ENCODE data around the gene PDCD10.

Gene PDCD10

DNA sequence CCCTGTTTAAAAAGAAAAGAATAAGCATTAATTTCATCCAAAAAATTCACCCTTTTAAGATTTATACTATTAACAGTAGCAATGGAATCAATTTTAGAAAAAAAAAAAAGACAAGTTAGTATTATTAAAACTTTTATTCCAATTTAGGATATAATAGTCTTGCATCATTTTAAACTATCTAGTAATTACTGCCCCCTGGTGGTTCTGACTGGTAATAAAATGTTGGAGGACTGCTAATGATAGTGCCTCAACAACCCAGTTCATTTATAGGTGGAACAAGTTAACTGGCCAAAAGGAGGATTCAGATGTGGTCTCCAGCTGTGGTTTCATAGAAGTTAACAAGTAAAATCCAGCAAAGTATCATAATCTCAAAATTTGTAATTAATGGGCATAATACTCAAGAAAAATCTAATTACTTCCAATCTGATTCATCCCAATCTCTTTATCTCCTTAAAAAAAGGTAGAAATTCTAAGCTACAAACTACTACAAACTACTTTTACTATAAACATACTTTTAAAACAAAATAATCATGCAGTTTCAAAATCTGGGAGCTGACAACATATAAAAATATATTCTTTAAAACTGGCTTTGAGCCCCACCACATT lies 50.2 kb downstream of the PDCD10 start:
- in situ Hi-C loops (cut with HindIII; ENCODE audit: low sequenced_read_pairs): no loop called here

- in situ Hi-C loops (cut with HindIII; ENCODE audit: low sequenced_read_pairs): no loop called here
These were observed 55.2 kb downstream of the PDCD10 start for GRCh38 chr3:167679526-167679925.

- in situ Hi-C loops (cut with HindIII; ENCODE audit: low sequenced_read_pairs): no loop called here
These were observed 58.8 kb downstream of the PDCD10 start for GRCh38 chr3:167675848-167676247.

DNA sequence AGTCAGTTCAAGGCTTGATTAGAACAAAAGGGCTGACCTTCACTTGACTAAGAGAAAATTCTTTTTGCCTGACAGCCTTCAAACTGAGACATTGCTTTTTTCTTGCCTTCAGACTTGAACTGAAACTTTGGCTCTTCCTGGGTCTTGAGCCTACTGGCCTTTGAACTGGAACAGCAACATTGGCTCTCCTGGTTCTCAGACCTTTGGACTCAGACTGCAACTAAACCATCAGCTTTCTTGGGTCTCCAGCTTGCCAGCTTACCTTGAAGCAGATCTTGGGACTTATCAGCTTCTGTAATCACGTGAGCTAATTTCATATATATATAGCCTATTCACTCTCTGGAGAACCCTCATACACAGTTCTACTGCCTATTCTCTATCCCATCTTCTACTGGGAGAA lies 61.5 kb downstream of the PDCD10 start:
- in situ Hi-C loops (cut with HindIII; ENCODE audit: low sequenced_read_pairs): no loop called here

DNA sequence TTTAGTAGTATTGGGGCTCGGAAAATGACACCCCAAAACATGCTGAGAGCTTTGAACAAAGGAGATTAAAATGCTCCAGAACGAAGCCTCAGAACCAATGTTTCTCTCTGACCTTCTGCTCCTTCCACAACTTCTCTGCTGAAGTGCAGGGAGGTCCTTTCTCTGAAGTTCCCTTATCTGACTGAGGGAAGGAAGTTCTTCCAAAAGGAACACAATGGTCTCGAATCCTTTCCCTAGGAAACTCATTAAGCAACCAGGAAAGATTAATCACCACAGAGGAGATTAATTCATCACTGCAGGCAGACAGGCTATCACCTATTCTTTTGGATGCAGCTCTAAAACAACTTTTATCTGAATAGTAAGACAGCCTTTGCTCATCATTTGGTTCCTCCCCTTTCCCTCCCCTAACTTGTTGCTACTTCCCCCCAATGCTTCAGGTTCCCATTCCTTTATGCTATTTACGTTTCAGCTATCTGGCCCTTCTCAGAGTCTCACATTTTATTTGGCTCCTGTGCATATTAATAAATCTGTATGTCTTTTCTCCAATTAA lies 62.7 kb downstream of the PDCD10 start:
- in situ Hi-C loops (cut with HindIII; ENCODE audit: low sequenced_read_pairs): no loop called here

- in situ Hi-C loops (cut with HindIII; ENCODE audit: low sequenced_read_pairs): no loop called here
These were observed 65.0 kb downstream of the PDCD10 start for GRCh38 chr3:167669699-167670098.

DNA sequence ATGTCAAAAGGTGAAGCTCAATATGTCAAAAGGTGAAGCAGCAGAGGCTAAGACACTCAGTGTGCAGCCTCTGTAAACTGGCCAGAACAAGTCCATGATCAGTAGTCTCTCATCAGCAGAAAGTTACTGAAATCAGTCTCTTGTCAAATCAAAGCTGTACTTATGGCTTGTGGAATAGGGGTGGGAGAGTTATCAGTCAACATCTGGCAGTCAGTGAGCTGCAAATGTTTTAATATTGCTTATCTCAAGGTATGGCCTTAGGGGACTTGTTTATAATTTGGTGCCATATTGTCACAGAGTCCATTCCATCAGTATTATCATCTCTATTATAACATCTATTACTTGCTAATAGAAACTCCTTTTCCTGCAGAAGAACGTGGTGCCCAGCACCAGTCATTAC lies 66.0 kb downstream of the PDCD10 start:
- in situ Hi-C loops (cut with HindIII; ENCODE audit: low sequenced_read_pairs): no loop called here

GRCh38 chr3:167666563-167666962 lies 68.1 kb downstream of the PDCD10 start:
- in situ Hi-C loops (cut with HindIII; ENCODE audit: low sequenced_read_pairs): no loop called here

- in situ Hi-C loops (cut with HindIII; ENCODE audit: low sequenced_read_pairs): no loop called here
These were observed 71.7 kb downstream of the PDCD10 start for GRCh38 chr3:167662919-167663400.

GRCh38 chr3:167657684-167658225 lies 76.9 kb downstream of the PDCD10 start:
- in situ Hi-C loops (cut with HindIII; ENCODE audit: low sequenced_read_pairs): loop anchor here (5.0 kb wide), 1 partner anchor 70 kb away; no protein-coding TSS in a partner anchor

DNA sequence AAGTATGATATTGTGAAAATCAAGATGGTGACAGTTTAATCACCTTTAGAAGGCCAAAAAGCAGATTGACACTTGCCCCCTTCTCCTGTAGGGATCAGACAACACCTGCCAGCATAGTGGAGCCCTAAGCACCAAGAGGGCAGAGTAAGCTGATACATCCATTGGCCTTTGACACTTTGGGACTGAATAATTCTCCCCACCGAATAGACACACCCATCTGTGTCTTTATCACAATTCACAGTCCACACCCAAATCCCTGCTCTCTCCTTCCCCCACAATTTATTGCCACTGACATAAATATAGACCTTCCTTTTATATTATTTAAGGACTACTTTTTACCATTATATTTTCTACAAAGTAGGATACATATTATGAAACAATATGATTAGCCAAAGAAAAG lies 77.9 kb downstream of the PDCD10 start:
- in situ Hi-C loops (cut with HindIII; ENCODE audit: low sequenced_read_pairs): loop anchor here (5.0 kb wide), 1 partner anchor 70 kb away; no protein-coding TSS in a partner anchor

- in situ Hi-C loops (cut with HindIII; ENCODE audit: low sequenced_read_pairs): no loop called here
These were observed 80.9 kb downstream of the PDCD10 start, which contains the start of gene WDR49 for GRCh38 chr3:167653760-167654159. Gene WDR49, minus strand, starts transcription at chr3:167653942. Its CDS starts 517 bp downstream, at chr3:167653425.

GRCh38 chr3:167653155-167653554 lies 81.5 kb downstream of the PDCD10 start:
- in situ Hi-C loops (cut with HindIII; ENCODE audit: low sequenced_read_pairs): no loop called here

DNA sequence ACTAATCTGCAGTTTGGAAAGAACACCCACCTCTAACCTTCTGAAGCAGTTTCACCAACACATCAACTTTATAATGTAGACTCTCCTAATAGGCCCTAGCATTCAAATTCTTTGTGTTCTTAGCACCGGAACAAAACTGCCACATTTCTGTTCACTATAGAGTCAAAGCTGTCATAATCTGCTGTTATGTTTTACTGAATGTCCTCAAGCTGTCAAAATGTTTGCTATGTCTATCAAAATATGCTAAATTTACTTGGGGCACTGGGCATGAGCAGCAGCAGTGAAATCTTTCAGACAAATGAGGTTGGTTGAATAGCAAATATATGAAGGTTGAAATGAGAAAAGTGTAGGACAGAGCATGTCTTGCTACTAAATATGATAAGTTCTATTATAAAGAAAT lies 82.9 kb downstream of the PDCD10 start:
- in situ Hi-C loops (cut with HindIII; ENCODE audit: low sequenced_read_pairs): no loop called here

DNA sequence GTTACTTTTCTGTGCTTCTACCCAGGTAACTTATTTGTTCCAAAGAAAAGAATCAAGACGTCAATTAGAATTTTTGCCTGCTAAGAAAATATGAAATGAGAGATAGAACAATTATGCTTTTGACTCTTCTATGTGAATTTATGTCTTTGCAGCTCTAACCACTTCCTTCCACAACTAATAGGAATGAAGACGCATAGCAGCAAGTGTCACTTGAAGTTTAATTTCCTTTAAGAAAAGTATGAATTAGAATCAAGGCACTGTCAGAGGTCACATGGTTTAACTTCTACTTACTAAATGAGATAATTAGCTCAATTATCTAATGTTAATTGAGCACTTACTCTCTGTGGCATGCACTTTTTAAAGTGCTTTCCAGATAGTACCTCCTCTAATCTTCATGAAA lies 84.2 kb downstream of the PDCD10 start:
- in situ Hi-C loops (cut with HindIII; ENCODE audit: low sequenced_read_pairs): no loop called here

- in situ Hi-C loops (cut with HindIII; ENCODE audit: low sequenced_read_pairs): no loop called here
These were observed 84.9 kb downstream of the PDCD10 start for GRCh38 chr3:167649746-167650145.

DNA sequence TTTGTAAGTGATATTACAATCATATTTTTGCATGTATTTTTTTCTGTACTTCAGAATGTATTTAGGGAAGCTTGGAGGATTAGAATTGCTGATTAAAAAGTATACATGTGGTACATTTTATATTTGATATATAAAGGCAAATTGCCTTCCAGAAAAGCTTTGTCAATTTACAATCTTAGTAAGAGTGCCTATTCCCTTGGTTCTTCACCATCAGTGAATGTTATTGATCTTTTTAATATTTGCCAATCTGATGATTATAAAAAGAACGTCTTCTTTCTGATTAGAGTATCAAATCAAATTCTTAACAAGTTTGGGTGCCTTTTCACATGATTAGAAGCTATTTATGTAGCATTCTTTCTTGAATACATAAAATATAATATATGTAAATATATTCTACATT lies 90.1 kb downstream of the PDCD10 start:
- in situ Hi-C loops (cut with HindIII; ENCODE audit: low sequenced_read_pairs): no loop called here
